8988T (cell line): ENCODE measurements around the gene PTP4A1.
"Not testable (repeated sequence)": the region's sequence is repeated elsewhere in the genome, so short reads cannot be mapped to it uniquely, and the experiment has no call there.

Experiments
- DNase-seq: peaks from one replicate; pipeline ENCODE4 v3.0.0; 2011

Gene PTP4A1

DNA sequence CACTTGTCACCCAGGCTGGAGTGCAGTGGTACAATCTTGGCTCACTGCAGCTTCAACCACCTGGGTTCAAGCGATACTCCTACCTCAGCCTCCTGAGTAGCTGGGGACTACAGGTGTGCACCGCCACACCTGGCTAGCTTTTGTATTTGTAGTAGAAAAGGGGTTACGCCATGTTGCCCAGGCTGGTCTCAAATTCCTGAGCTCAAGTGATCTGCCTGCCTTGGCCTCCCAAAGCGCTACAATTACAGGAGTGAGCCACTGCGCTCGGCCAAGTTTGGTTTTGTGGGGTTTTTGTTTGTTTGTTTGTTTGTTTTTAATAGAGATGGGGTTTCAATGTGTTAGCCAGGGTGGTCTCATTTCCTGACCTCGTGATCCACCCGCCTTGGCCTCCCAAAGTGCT lies 12.3 kb downstream of the PTP4A1 start:
- DNase-seq, result no peak

GRCh38 chr6:63585652-63586051 lies 13.4 kb downstream of the PTP4A1 start:
- not testable (repeated sequence) for DNase-seq

- no peak for DNase-seq
These were observed 17.7 kb downstream of the PTP4A1 start for GRCh38 chr6:63589952-63590411.

DNA sequence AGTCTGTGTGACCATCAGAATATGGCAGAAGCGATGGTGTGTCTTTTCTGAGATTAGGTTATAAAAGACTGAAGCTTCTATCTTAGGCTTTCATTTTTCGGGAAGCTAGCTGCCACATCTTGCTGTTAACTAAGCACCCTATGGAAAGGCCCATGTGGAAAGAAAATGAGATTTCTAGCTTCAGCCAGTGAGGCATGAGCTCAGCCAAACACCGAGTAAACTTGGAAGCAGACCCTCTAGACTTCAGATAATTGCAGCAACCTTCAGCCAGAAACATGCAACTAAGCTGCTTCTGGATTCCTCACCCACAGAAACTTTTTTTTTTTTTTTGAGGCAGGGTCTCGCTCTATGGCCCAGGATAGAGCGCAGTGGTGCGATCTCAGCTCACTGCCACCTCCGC lies 20.6 kb downstream of the PTP4A1 start:
- no peak for DNase-seq

GRCh38 chr6:63597141-63598048 lies 25.1 kb downstream of the PTP4A1 start:
- DNase-seq, result no peak

GRCh38 chr6:63598049-63599036 lies 26.1 kb downstream of the PTP4A1 start:
- peak; percentile 35 for DNase-seq

GRCh38 chr6:63599243-63599642 lies 27.0 kb downstream of the PTP4A1 start:
- no peak for DNase-seq

DNA sequence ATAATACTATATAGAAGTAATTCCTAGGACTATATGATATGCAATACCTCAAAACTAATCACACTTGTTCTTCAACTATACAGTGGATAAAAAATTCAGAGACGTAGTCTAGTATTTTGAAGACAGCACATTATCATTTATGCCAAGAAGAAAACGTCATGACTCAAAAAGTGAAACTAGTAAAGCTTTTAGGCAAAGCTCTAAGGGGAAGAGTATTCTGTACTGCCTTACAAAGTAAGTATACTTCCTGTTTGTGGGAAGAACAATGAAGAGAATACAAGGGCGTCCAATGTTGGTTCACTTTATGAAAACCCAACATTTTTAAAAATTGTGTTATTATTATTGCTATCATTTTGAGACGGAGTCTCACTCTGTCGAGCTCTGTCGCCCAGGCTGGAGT lies 27.9 kb downstream of the PTP4A1 start:
- no peak for DNase-seq

GRCh38 chr6:63609231-63609630 lies 37.0 kb downstream of the PTP4A1 start:
- DNase-seq, result no peak

GRCh38 chr6:63610944-63611343 lies 38.7 kb downstream of the PTP4A1 start:
- no peak for DNase-seq

GRCh38 chr6:63611560-63611959 lies 39.3 kb downstream of the PTP4A1 start:
- no peak for DNase-seq

DNA sequence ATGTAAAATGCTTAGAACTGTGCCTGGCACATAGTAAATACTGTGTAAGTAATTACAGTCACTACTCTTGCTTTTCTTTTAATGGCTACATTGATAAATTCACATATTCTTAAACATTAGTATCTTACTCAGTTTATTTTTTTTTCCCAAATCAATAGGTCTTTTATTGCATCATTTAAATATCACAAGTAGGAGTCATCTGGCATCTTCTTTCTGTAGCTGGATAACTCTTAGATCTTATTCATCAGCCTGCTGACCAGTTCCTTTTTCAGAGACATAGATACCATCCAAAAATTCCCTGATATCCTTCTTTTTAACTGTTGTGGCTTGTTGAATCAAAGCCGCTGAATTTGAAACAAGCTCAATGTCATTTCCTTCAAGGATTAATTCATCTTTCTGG lies 43.3 kb downstream of the PTP4A1 start:
- no peak for DNase-seq
